Breast epithelium (tissue), 3 donors: ENCODE results near the gene SP100.

Experiments used
- POLR2A ChIP-seq: fragments of 450-650 bp; IDR thresholded peaks from one replicate; pipeline ENCODE4 v1.6.1; 2016; ENCODE audit warnings: antibody characterized with exemption, mild to moderate bottlenecking, moderate library complexity
- TF ChIP-seq, protein P1 (sequence below), 3 donors: fragments of 450-650 bp; IDR thresholded peaks; one replicate each; pipeline ENCODE4 v1.5.1; 2016 to 2017; ENCODE audit warnings: antibody characterized with exemption in 3 of 3, mild to moderate bottlenecking in 3 of 3, moderate library complexity in 3 of 3

DNA sequence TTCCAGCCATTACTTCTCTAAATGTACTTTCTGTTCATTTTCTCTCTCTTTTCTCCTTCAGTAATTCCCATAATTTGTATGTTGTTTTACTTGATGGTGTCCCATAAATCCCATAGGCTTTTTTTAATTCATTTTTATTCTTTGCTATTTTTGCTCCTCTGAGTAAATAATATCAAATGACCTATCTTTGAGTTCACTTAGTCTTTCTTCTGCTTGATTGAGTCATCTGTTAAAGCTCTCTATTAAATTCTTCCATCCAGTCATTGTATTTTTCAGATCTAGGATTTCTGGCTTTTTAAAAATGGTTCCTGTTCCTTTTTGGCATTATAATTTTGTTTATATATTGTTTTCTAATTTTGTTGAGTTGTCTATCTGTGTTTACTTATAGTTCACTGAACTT lies 13.5 kb downstream of the SP100 start:
- TF ChIP-seq, protein P1, sequence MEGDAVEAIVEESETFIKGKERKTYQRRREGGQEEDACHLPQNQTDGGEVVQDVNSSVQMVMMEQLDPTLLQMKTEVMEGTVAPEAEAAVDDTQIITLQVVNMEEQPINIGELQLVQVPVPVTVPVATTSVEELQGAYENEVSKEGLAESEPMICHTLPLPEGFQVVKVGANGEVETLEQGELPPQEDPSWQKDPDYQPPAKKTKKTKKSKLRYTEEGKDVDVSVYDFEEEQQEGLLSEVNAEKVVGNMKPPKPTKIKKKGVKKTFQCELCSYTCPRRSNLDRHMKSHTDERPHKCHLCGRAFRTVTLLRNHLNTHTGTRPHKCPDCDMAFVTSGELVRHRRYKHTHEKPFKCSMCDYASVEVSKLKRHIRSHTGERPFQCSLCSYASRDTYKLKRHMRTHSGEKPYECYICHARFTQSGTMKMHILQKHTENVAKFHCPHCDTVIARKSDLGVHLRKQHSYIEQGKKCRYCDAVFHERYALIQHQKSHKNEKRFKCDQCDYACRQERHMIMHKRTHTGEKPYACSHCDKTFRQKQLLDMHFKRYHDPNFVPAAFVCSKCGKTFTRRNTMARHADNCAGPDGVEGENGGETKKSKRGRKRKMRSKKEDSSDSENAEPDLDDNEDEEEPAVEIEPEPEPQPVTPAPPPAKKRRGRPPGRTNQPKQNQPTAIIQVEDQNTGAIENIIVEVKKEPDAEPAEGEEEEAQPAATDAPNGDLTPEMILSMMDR (IDR thresholded peaks at IDR 0.05) = no peak
- TF ChIP-seq POLR2A = no peak
